RWPE1 (cell line): Measurements from ENCODE around the gene FSIP1.
A peak's percentile ranks its signal among the peaks of the same experiment; 100 is the strongest.

Experiments used
- CTCF ChIA-PET: fragments of 350-600 bp; sonication (Branson Sonifier 250); formaldehyde crosslinking; extraction: SDS; loops from one replicate; lab custom pipeline; 2021; lab: Yijun Ruan, JAX
- POLR2A ChIA-PET: fragments of 400-600 bp; formaldehyde crosslinking; extraction: SDS; loops from one replicate; lab custom pipeline; 2020; ENCODE audit warnings: antibody characterized with exemption; ENCODE audit not compliant: low non-redundant PET; lab: Yijun Ruan, JAX
- DNase-seq: peaks from one replicate; pipeline ENCODE4 v3.0.0; 2012; ENCODE audit warnings: low spot score
- H3K27ac ChIP-seq: fragments of 450-650 bp; 2 replicates; pipeline ENCODE4 v1.5.1; 2017
- CTCF ChIP-seq: fragments of 450-650 bp; conservative IDR thresholded peaks from 2 replicates; pipeline ENCODE4 v1.5.1; 2017; ENCODE audit warnings: low read depth, mild to moderate bottlenecking

FSIP1 gene

DNA sequence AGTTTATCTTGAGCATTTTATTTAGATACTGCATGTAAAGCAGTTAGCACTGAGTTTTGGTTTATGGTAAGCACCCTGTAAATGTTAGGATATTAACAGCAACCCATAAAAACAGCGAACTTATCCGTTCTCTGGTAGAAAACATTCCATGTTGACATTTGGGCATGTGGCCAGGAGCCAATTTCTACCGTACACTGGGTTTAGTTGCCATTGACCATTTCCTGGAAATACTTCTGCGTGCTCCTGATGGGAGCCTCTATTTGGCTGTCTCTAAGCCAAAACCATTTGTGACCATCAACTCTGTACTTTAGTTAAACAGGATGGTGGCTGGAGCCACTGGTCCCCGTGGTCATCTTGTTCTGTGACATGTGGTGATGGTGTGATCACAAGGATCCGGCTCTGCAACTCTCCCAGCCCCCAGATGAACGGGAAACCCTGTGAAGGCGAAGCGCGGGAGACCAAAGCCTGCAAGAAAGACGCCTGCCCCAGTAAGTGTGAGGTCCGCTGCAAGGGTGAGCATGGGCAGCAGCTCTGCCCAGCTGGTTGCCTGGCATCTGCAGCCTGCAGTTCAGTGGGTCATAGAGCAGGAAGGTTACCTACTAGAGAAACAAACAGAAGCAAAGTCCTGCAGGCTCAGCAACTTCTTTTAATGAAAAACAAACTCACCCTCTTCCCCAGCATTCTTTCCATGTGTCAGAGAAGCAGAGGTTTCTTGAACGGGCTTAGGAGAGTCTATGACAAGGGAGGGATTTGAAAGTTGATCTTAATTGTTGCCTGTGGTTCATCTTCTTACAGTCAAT, 194.7 kb downstream of the FSIP1 start:
- POLR2A ChIA-PET, result no interaction called here
- CTCF ChIA-PET, result interaction anchor here (0.6 kb wide), 1 partner anchor 399 kb away, joined by 3 read pairs; no protein-coding TSS in a partner anchor
- TF ChIP-seq CTCF, result no peak
- no peak for DNase-seq
- peak overlapping the region; percentile 70 for H3K27ac ChIP-seq

DNA sequence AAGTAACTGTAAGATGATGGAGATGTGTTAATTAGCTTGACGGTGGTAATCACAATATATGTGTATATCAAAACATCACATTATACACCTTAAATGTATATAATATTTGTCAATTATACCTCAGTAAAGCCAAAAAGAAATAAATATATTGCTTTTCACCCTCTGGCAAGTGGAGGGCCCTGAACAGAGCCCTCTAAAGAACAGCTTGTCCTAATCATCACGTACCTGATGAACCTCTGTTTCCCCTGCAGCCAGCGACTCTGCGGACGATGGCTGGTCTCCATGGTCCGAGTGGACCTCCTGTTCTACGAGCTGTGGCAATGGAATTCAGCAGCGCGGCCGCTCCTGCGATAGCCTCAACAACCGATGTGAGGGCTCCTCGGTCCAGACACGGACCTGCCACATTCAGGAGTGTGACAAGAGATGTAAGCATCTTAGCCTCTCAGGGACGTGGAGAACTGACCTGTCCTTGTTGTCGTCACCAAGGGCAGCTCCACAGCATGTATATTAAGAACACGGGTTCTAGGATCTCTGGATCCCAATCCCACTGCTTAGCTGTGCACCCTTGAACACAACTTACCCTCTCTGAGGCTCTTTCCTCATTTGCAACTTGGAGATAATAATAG, 195.4 kb downstream of the FSIP1 start:
- DNase-seq, result no peak
- ChIA-PET POLR2A (no interaction called here), CTCF (interaction anchor here (0.6 to 1.3 kb wide), 2 partner anchors 170 to 399 kb away, joined by 3 to 7 read pairs; no protein-coding TSS in a partner anchor)
- no peak for TF ChIP-seq CTCF
- peak overlapping the region; percentile 70 for H3K27ac ChIP-seq

- H3K27ac ChIP-seq, result peak overlapping the region; percentile 70
- DNase-seq, result no peak
- ChIA-PET CTCF (interaction anchor here (1.3 kb wide), 1 partner anchor 170 kb away, joined by 7 read pairs; no protein-coding TSS in a partner anchor), POLR2A (no interaction called here)
- TF ChIP-seq CTCF, result no peak
Observed at GRCh38 chr15:39586387-39587095, 196.1 kb downstream of the FSIP1 start.

DNA sequence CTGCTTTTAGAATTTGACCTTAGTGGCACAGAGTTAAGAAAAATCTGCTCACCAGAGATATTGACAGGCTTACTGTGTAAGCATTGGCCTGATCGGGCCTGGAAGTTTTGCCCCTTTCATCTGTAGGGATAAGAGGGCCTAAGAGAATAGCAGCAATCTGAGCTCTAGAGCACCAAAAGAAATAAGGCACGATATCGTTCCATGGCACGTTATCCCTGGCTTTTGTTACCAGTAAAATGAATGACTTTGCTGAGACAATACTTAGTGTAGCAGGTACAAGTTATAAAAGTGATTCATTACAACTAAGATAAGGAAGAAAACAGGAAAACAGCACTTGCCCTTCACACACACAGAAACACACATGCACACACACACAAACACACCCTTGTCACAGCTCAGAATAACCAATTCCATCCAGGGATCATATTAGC, 196.8 kb downstream of the FSIP1 start:
- no peak for DNase-seq
- CTCF ChIA-PET, result no interaction called here
- POLR2A ChIA-PET, result no interaction called here
- TF ChIP-seq CTCF, result no peak
- H3K27ac ChIP-seq, result no peak overlapping the region

- no peak for DNase-seq
- TF ChIP-seq CTCF, result no peak
- H3K27ac ChIP-seq, result peak overlapping the region; percentile 57
- POLR2A ChIA-PET, result no interaction called here
- CTCF ChIA-PET, result no interaction called here
Observed at GRCh38 chr15:39585389-39585841, 197.2 kb downstream of the FSIP1 start.
